HG03103 (cell line): ENCODE results near the gene GPR152.
"Not testable (repeated sequence)": the region's sequence is repeated elsewhere in the genome, so short reads cannot be mapped to it uniquely, and the experiment has no call there.

Experiments
- ATAC-seq: cut with Tn5 transposase; IDR thresholded peaks from one replicate; pipeline ENCODE4 v1.9.1; 2021; ENCODE audit warnings: low read depth; ENCODE audit not compliant: unreplicated experiment

Gene GPR152

GRCh38 chr11:67466962-67467771 lies 14.6 kb upstream of the GPR152 start:
- ATAC-seq: no peak

GRCh38 chr11:67466367-67466766 lies 13.8 kb upstream of the GPR152 start:
- ATAC-seq: no peak

- not testable (repeated sequence) for ATAC-seq
Observed at GRCh38 chr11:67465530-67465929, 13.0 kb upstream of the GPR152 start.

- no peak for ATAC-seq
Observed at GRCh38 chr11:67465189-67465510, 12.6 kb upstream of the GPR152 start.

- peak; percentile 51 for ATAC-seq
Observed at GRCh38 chr11:67464411-67465188, 12.1 kb upstream of the GPR152 start.

GRCh38 chr11:67463680-67464410 lies 11.3 kb upstream of the GPR152 start:
- ATAC-seq: no peak

GRCh38 chr11:67463186-67463585 lies 10.7 kb upstream of the GPR152 start:
- ATAC-seq: no peak

GRCh38 chr11:67458266-67458665 lies 5.7 kb upstream of the GPR152 start:
- no peak for ATAC-seq

- no peak for ATAC-seq
Observed at GRCh38 chr11:67457453-67457852, 4.9 kb upstream of the GPR152 start.

GRCh38 chr11:67456068-67456705 lies 3.7 kb upstream of the GPR152 start:
- no peak for ATAC-seq

- no peak for ATAC-seq
Observed at GRCh38 chr11:67455054-67455453, 2.5 kb upstream of the GPR152 start, which contains the start of gene CABP4. Gene CABP4 (plus strand): TSS chr11:67455354. CDS start chr11:67455424, 70 bp downstream.

- ATAC-seq: no peak
Observed at GRCh38 chr11:67453816-67454732, 1.5 kb upstream of the GPR152 start.

GRCh38 chr11:67451658-67451976 lies 912 bp downstream of the GPR152 start:
- no peak for ATAC-seq

- no peak for ATAC-seq
Observed at GRCh38 chr11:67450796-67451657, 1.5 kb downstream of the GPR152 start.

- no peak for ATAC-seq
Observed at GRCh38 chr11:67449116-67449844, 3.2 kb downstream of the GPR152 start.

- no peak for ATAC-seq
Observed at GRCh38 chr11:67448220-67448609, 4.3 kb downstream of the GPR152 start.

GRCh38 chr11:67445515-67445914 lies 7.0 kb downstream of the GPR152 start:
- ATAC-seq: no peak
